Endothelial cell of umbilical vein (primary cell): Measurements from ENCODE around the gene TAF11L2. TPM values are rescaled to one million over a fixed set of nuclear protein-coding genes. Genes with fewer than 3 reads are reported as not detected.
"Not testable (repeated sequence)": the region's sequence is repeated elsewhere in the genome, so short reads cannot be mapped to it uniquely, and the experiment has no call there.

Experiments
- BruUV-seq: library from RNA; stranded (reverse); fragments of 400-500 nt; replicated peaks from 2 replicates; lab custom pipeline; 2021; lab: Mats Ljungman, UMichigan
- CTCF ChIA-PET: fragments of 300-600, 350-600 bp; sonication (Branson Sonifier 250); formaldehyde crosslinking; loops from one replicate; lab custom pipeline; 2021; ENCODE audit warnings: antibody characterized with exemption, inconsistent platforms; lab: Charles Lee
- POLR2A ChIA-PET: fragments of 300-600, 350-600 bp; sonication (Branson Sonifier 250); formaldehyde crosslinking; loops from one replicate; lab custom pipeline; 2021; ENCODE audit warnings: antibody characterized with exemption, inconsistent platforms; lab: Charles Lee
- DNase-seq: peaks from one replicate; pipeline ENCODE4 v3.0.0-alpha.2; 2011; ENCODE audit warnings: low read depth, low spot score
- FAIRE-seq: peaks from 2 replicates; lab custom pipeline; 2011; peaks lifted over from hg19 to GRCh38; lab: Jason Lieb, UNC
- H2AFZ ChIP-seq: 2 replicates; pipeline ENCODE4 v1.6.0; 2012; ENCODE audit warnings: low read depth, low read length, control low read depth, inconsistent platforms
- H3K27ac ChIP-seq: 2 replicates; pipeline ENCODE4 v1.5.1; 2011; ENCODE audit warnings: low read depth, mild to moderate bottlenecking, control low read depth, low read length, moderate library complexity; ENCODE audit not compliant: insufficient read depth
- H3K27me3 ChIP-seq, 2 experiments: 2 replicates each; pipeline versions ENCODE4 v1.6.0 to v1.6.1; 2011; ENCODE audit warnings: low read length in 2 of 2, mixed read lengths in 1 of 2; ENCODE audit not compliant: control insufficient read depth in 2 of 2, insufficient read depth in 2 of 2
- H3K36me3 ChIP-seq, 2 experiments: 2 replicates in 1 of 2; 3 replicates in 1 of 2; pipeline ENCODE4 v1.5.1; 2011; ENCODE audit warnings: low read length in 2 of 2, mild to moderate bottlenecking in 1 of 2, moderate library complexity in 1 of 2; ENCODE audit not compliant: control insufficient read depth in 2 of 2, insufficient read depth in 2 of 2; ENCODE audit errors: extremely low read depth in 1 of 2
- H3K4me1 ChIP-seq: 3 replicates; pipeline ENCODE4 v1.5.1; 2011; ENCODE audit warnings: mild to moderate bottlenecking, low read length; ENCODE audit not compliant: control insufficient read depth, insufficient read depth; ENCODE audit errors: extremely low read depth
- H3K4me2 ChIP-seq: 2 replicates; pipeline ENCODE4 v1.6.1; 2011; ENCODE audit warnings: low read length, control low read depth, mixed read lengths; ENCODE audit not compliant: insufficient read depth
- H3K4me3 ChIP-seq, 3 experiments: fragments of 200-600 bp in 1 of 3; sonication (generic), shearing (Covaris generic) in 1 of 3; replicated peaks in 1 of 3; 2 replicates each; pipeline ENCODE4 v1.5.1; 2011 to 2016; ENCODE audit warnings: control low read depth in 3 of 3, low read length in 3 of 3, mild to moderate bottlenecking in 2 of 3, inconsistent platforms in 1 of 3, low read depth in 1 of 3, moderate library complexity in 1 of 3; ENCODE audit not compliant: insufficient read depth in 1 of 3
- H3K79me2 ChIP-seq: 2 replicates; pipeline ENCODE4 v1.6.0; 2012; ENCODE audit warnings: low read length, inconsistent platforms; ENCODE audit not compliant: control insufficient read depth, insufficient read depth
- H3K9ac ChIP-seq: replicated peaks from 2 replicates; pipeline ENCODE3; 2011; ENCODE audit warnings: low read length, control low read depth; ENCODE audit not compliant: insufficient read depth; ENCODE audit errors: extremely low read depth
- H3K9me1 ChIP-seq: replicated peaks from 3 replicates; pipeline ENCODE4 v1.6.0; 2011; ENCODE audit warnings: mild to moderate bottlenecking, low read length; ENCODE audit not compliant: control insufficient read depth, insufficient read depth; ENCODE audit errors: extremely low read depth
- H3K9me3 ChIP-seq: replicated peaks from 2 replicates; pipeline ENCODE4 v1.5.1; 2012; ENCODE audit warnings: low read length, inconsistent platforms; ENCODE audit not compliant: control insufficient read depth, insufficient read depth
- H4K20me1 ChIP-seq: replicated peaks from 2 replicates; pipeline ENCODE3; 2011; ENCODE audit warnings: mild to moderate bottlenecking, low read length; ENCODE audit not compliant: control insufficient read depth, insufficient read depth; ENCODE audit errors: extremely low read depth
- CTCF ChIP-seq, 2 donors: IDR thresholded peaks; 1 replicate in 1 of 2; 2 replicates in 1 of 2; pipeline ENCODE4 v1.5.1; 2011; ENCODE audit warnings: low read length in 2 of 2, mild to moderate bottlenecking in 2 of 2, moderate library complexity in 2 of 2, control low read depth in 1 of 2, inconsistent platforms in 1 of 2, low read depth in 1 of 2; ENCODE audit not compliant: insufficient read depth in 1 of 2; ENCODE audit errors: extremely low read depth in 1 of 2
- EZH2 ChIP-seq: IDR thresholded peaks from 2 replicates; pipeline ENCODE4 v1.6.1; 2012; ENCODE audit warnings: borderline replicate concordance, low read depth, mild to moderate bottlenecking, moderate library complexity, low read length, inconsistent platforms; ENCODE audit not compliant: severe bottlenecking
- FOS ChIP-seq: IDR thresholded peaks from 2 replicates; pipeline ENCODE4 v1.6.1; 2011; ENCODE audit warnings: mild to moderate bottlenecking, low read length, moderate library complexity, borderline replicate concordance; ENCODE audit not compliant: insufficient read depth
- GATA2 ChIP-seq: IDR thresholded peaks from 2 replicates; pipeline ENCODE4 v1.7.0; 2011; ENCODE audit warnings: low read depth, mild to moderate bottlenecking, moderate library complexity, mixed read lengths, low read length; ENCODE audit not compliant: insufficient read length, insufficient read depth
- JUN ChIP-seq: IDR thresholded peaks from 2 replicates; pipeline ENCODE4 v1.6.1; 2011; ENCODE audit warnings: borderline replicate concordance, low read depth; ENCODE audit not compliant: insufficient read length, insufficient read depth
- MAX ChIP-seq: IDR thresholded peaks from 2 replicates; pipeline ENCODE4 v1.6.1; 2011; ENCODE audit not compliant: insufficient read depth, insufficient read length
- MYC ChIP-seq: IDR thresholded peaks from one replicate; pipeline ENCODE4 v1.6.1; 2011; ENCODE audit warnings: mild to moderate bottlenecking, low read depth, low read length
- POLR2A ChIP-seq: IDR thresholded peaks from 2 replicates; pipeline ENCODE4 v1.6.1; 2012; ENCODE audit warnings: low read depth, mild to moderate bottlenecking, control low read depth, low read length
- POLR2AphosphoS5 ChIP-seq: IDR thresholded peaks from 2 replicates; pipeline ENCODE4 v1.6.1; 2012; ENCODE audit warnings: low read depth, mild to moderate bottlenecking, control low read depth, low read length, moderate library complexity; ENCODE audit not compliant: insufficient read depth
- dilution Hi-C: fragments of 300-500 bp; cut with MboI; formaldehyde crosslinking; loops from one replicate; pipeline ENCODE4 v1.15.0; 2019; ENCODE audit warnings: low sequenced_read_pairs; ENCODE audit not compliant: extremely low pct_ligation_motif_present
- intact Hi-C: fragments of 100-400 bp; cut with micrococcal nuclease; formaldehyde crosslinking; loops from one replicate; pipeline ENCODE4 v1.10.0; 2022
- polyA plus RNA-seq, 4 experiments: library from polyadenylated mRNA; depleted of rRNA in 3 of 4; stranded (reverse) in 3 of 4; unstranded in 1 of 4; fragments of >200 nt; gene quantifications; 2 replicates each; pipeline versions ENCODE4 v1.2.1 to v1.2.3, GENCODE V29; 2011 to 2012; ENCODE audit warnings: missing spikeins in 1 of 4
- total RNA-seq: library from RNA; stranded (reverse); gene quantifications from 2 replicates; pipeline ENCODE4 v1.2.3, GENCODE V29; 2021

TAF11L2 gene
- total and polyA plus RNA-seq, 2 donors (not counting 3 experiments of a cell fraction or from before 2014, with no cell fraction given), result not detected

GRCh38 chr5:17482790-17483189 is 15.2 kb upstream of the TAF11L2 start:
- Histone ChIP-seq H2AFZ (no peak overlapping the region), H3K9ac (no peak overlapping the region), H3K27ac (no peak overlapping the region), H3K4me3 (no peak overlapping the region), H3K4me1 (no peaks in the 10 kb centered on the region), H3K9me3 (no peaks in the 10 kb centered on the region), H3K4me2 (no peak overlapping the region), H3K27me3 (no peaks in the 10 kb centered on the region), H3K79me2 (no peaks in the 10 kb centered on the region), H3K36me3 (no peaks in the 10 kb centered on the region), H3K9me1 (no peaks in the 10 kb centered on the region), H4K20me1 (no peaks in the 10 kb centered on the region)
- FAIRE-seq (peak; percentile 35), DNase-seq (no peak)
- ChIA-PET CTCF (no interaction called here), POLR2A (no interaction called here)
- TF ChIP-seq POLR2AphosphoS5, result no peak
- TF ChIP-seq CTCF (IDR thresholded peaks at IDR 0.05; ENCODE audit: extremely low read depth in 1 of 2, insufficient read depth in 1 of 2, low read depth in 1 of 2, low read length in 2 of 2), result no peak
- TF ChIP-seq JUN, result no peak
- TF ChIP-seq MAX, result no peak
- no peak for TF ChIP-seq MYC
- no peak for TF ChIP-seq EZH2
- TF ChIP-seq FOS, result no peak
- no peak for TF ChIP-seq GATA2
- TF ChIP-seq POLR2A, result no peak
- BruUV-seq, result no TSS peak
- intact Hi-C loops, result no loop called here
- dilution Hi-C loops, result no loop called here

- POLR2A ChIA-PET, FAIRE-seq: not testable (repeated sequence)
Measured at GRCh38 chr5:17486464-17487173, 11.4 kb upstream of the TAF11L2 start.

More at GRCh38 chr5:17486464-17487173, 11.4 kb upstream of the TAF11L2 start:
- CTCF ChIA-PET, H3K9me3 ChIP-seq, H2AFZ ChIP-seq, intact Hi-C loops, H3K4me2 ChIP-seq, H3K36me3 ChIP-seq, H3K27me3 ChIP-seq, H3K79me2 ChIP-seq, BruUV-seq, H4K20me1 ChIP-seq, H3K9me1 ChIP-seq, dilution Hi-C loops, H3K4me3 ChIP-seq, H3K4me1 ChIP-seq, H3K9ac ChIP-seq, DNase-seq, H3K27ac ChIP-seq: not testable (repeated sequence)
